Kasumi-1 (cell line): ENCODE data around the gene SLC38A1.
"Not testable (repeated sequence)": the region's sequence is repeated elsewhere in the genome, so short reads cannot be mapped to it uniquely, and the experiment has no call there.

Experiments
- DNase-seq, 2 experiments: peaks; one replicate each; lab custom pipeline; 2025; lab: John Stamatoyannopoulos, UW

The SLC38A1 gene

GRCh38 chr12:46164186-46164761 is 104.6 kb downstream of the SLC38A1 start:
- DNase-seq = no peak

- DNase-seq = not testable (repeated sequence)
Observed at GRCh38 chr12:46162549-46163076, 106.2 kb downstream of the SLC38A1 start.

GRCh38 chr12:46160981-46161690 is 107.7 kb downstream of the SLC38A1 start:
- no peak for DNase-seq

GRCh38 chr12:46160101-46160980 is 108.5 kb downstream of the SLC38A1 start:
- no peak for DNase-seq

GRCh38 chr12:46159309-46159901 is 109.4 kb downstream of the SLC38A1 start:
- DNase-seq = no peak

- DNase-seq = no peak
Observed at GRCh38 chr12:46158501-46158900, 110.3 kb downstream of the SLC38A1 start.

GRCh38 chr12:46154221-46154985 is 114.4 kb downstream of the SLC38A1 start:
- DNase-seq = no peak

- DNase-seq = peak; percentile 58 to 71
Observed at GRCh38 chr12:46153268-46153872, 115.5 kb downstream of the SLC38A1 start.

GRCh38 chr12:46152456-46152855 is 116.4 kb downstream of the SLC38A1 start:
- no peak for DNase-seq

- no peak for DNase-seq
Observed at GRCh38 chr12:46150735-46151134, 118.1 kb downstream of the SLC38A1 start.

GRCh38 chr12:46149905-46150304 is 118.9 kb downstream of the SLC38A1 start:
- DNase-seq = no peak

GRCh38 chr12:46149079-46149464 is 119.8 kb downstream of the SLC38A1 start:
- no peak for DNase-seq

GRCh38 chr12:46148327-46149078 is 120.3 kb downstream of the SLC38A1 start:
- no peak for DNase-seq

GRCh38 chr12:46147144-46147543 is 121.7 kb downstream of the SLC38A1 start:
- DNase-seq = no peak

- no peak for DNase-seq
Observed at GRCh38 chr12:46145881-46146280, 123.0 kb downstream of the SLC38A1 start.

GRCh38 chr12:46144433-46144832 is 124.4 kb downstream of the SLC38A1 start:
- DNase-seq = no peak

GRCh38 chr12:46136249-46136648 is 132.6 kb downstream of the SLC38A1 start:
- no peak for DNase-seq

GRCh38 chr12:46135750-46136149 is 133.1 kb downstream of the SLC38A1 start:
- DNase-seq = no peak

- no peak for DNase-seq
Observed at GRCh38 chr12:46134852-46135251, 134.0 kb downstream of the SLC38A1 start.

- no peak for DNase-seq
Observed at GRCh38 chr12:46134205-46134811, 134.5 kb downstream of the SLC38A1 start.
